ENCODE data around the gene PRPF19. TPM values are rescaled to one million over a fixed set of nuclear protein-coding genes. Genes with fewer than 3 reads are reported as not detected.
A peak's percentile ranks its signal among the peaks of the same experiment; 100 is the strongest.

Gene PRPF19
- total and polyA plus RNA-seq, 2 of the 13 experiments (the other 11 are each of a cell fraction or from before 2014, with no cell fraction given): 27.4 to 91.1 TPM

GRCh38 chr11:60890696-60891095, 15.7 kb downstream of the PRPF19 start:
- Histone ChIP-seq H3K4me1 (ENCODE audit: insufficient read depth, low read length) (no peaks in the 10 kb centered on the region), H3K36me3 (replicated peaks in 1 of 2; ENCODE audit: control insufficient read depth in 1 of 2, insufficient read depth in 2 of 2, low read length in 2 of 2) (peaks cover 8 to 32% of the 10 kb centered on the region in 2 experiments; a peak in 4 of 5 replicates), H3K27ac (ENCODE audit: extremely low read length, insufficient read depth, low read length) (no peak overlapping the region), H3K4me2 (ENCODE audit: low read depth, low read length) (no peak overlapping the region), H2AFZ (ENCODE audit: low read length) (no peak overlapping the region), H3K9me3 (ENCODE audit: low read length) (no peaks in the 10 kb centered on the region), H3K27me3 (ENCODE audit: control insufficient read depth in 1 of 2, insufficient read depth in 2 of 2, low read length in 2 of 2) (no peaks in the 10 kb centered on the region), H3K4me3 (replicated peaks in 1 of 3; ENCODE audit: insufficient read depth in 1 of 3, low read depth in 2 of 3, low read length in 3 of 3) (no peak overlapping the region), H3K79me2 (ENCODE audit: insufficient read depth, low read length) (no peaks in the 10 kb centered on the region), H4K20me1 (ENCODE audit: insufficient read depth, low read length) (no peaks in the 10 kb centered on the region), H3K9ac (ENCODE audit: insufficient read depth, low read depth, low read length) (no peak overlapping the region)
- FAIRE-seq (no peak), ATAC-seq (no peak), DNase-seq (ENCODE audit: low spot score) (no peak)
- ChIA-PET POLR2A (interaction anchor here (1.6 kb wide), 1 partner anchor 23 kb away, joined by 5 read pairs; the partner anchor contains the start of gene TMEM109), CTCF (ENCODE audit: low intra/inter-chr PET ratio, low total read pairs) (no interaction called here)
- in situ Hi-C loops (cut with HindIII; ENCODE audit: extremely low pct_ligation_motif_present, low pct_unique_long_range_greater_than_20kb) (loop anchor here (5.0 kb wide), 1 partner anchor 58 kb away; no protein-coding TSS in a partner anchor), intact Hi-C loops (cut with micrococcal nuclease; ENCODE audit: unreplicated experiment) (no loop called here)
- BruUV-seq (replicated peaks): no TSS peak
- WGBS (ENCODE audit: low lambda C conversion rate): 96% methylated on average over 5 of the region's 5 CpGs
- TF ChIP-seq JUN (CRISPR knock-in tag; IDR thresholded peaks at IDR 0.05): no peak
- TF ChIP-seq HNRNPK (IDR thresholded peaks at IDR 0.05; ENCODE audit: low read depth, low read length, poor library complexity, severe bottlenecking): peak; percentile 29

- 91% methylated on average over 6 of the region's 6 CpGs for WGBS (ENCODE audit: low lambda C conversion rate)
These were observed 16.5 kb downstream of the PRPF19 start for GRCh38 chr11:60889869-60890311.

More at GRCh38 chr11:60889869-60890311, 16.5 kb downstream of the PRPF19 start:
- ChIA-PET CTCF (ENCODE audit: low intra/inter-chr PET ratio, low total read pairs) (interaction anchor here (4.3 kb wide), 1 partner anchor 58 kb away, joined by 81 read pairs; no protein-coding TSS in a partner anchor), POLR2A (interaction anchor here (1.0 to 1.6 kb wide), 2 partner anchors 24 to 59 kb away, joined by 3 to 5 read pairs; partner anchors contain the start of gene TMEM109)
- Histone ChIP-seq H3K9ac (ENCODE audit: insufficient read depth, low read depth, low read length) (no peak overlapping the region), H3K27ac (ENCODE audit: extremely low read length, insufficient read depth, low read length) (no peak overlapping the region), H3K36me3 (replicated peaks in 1 of 2; ENCODE audit: control insufficient read depth in 1 of 2, insufficient read depth in 2 of 2, low read length in 2 of 2) (peaks cover 4 to 24% of the 10 kb centered on the region in 2 experiments; a peak in 4 of 5 replicates), H3K9me3 (ENCODE audit: low read length) (no peaks in the 10 kb centered on the region), H3K27me3 (ENCODE audit: control insufficient read depth in 1 of 2, insufficient read depth in 2 of 2, low read length in 2 of 2) (no peaks in the 10 kb centered on the region), H2AFZ (ENCODE audit: low read length) (no peak overlapping the region), H4K20me1 (ENCODE audit: insufficient read depth, low read length) (no peaks in the 10 kb centered on the region), H3K4me2 (ENCODE audit: low read depth, low read length) (no peak overlapping the region), H3K4me3 (replicated peaks in 1 of 3; ENCODE audit: insufficient read depth in 1 of 3, low read depth in 2 of 3, low read length in 3 of 3) (no peak overlapping the region), H3K79me2 (ENCODE audit: insufficient read depth, low read length) (no peaks in the 10 kb centered on the region), H3K4me1 (ENCODE audit: insufficient read depth, low read length) (no peaks in the 10 kb centered on the region)
- in situ Hi-C loops (cut with HindIII; ENCODE audit: extremely low pct_ligation_motif_present, low pct_unique_long_range_greater_than_20kb) (loop anchor here (5.0 kb wide), 1 partner anchor 58 kb away; no protein-coding TSS in a partner anchor), intact Hi-C loops (cut with micrococcal nuclease; ENCODE audit: unreplicated experiment) (loop anchor here (5.0 kb wide), 1 partner anchor 113 kb away; no protein-coding TSS in a partner anchor)
- ATAC-seq (no peak), DNase-seq (ENCODE audit: low spot score) (no peak), FAIRE-seq (no peak)
- no TSS peak for BruUV-seq (replicated peaks)
- 0 out of 4 replicates have a peak, but pooled peaks of 1 of the 2 experiments have one; percentile 12 for TF ChIP-seq POLR2A (IDR thresholded peaks at IDR 0.05; ENCODE audit: insufficient read depth in 1 of 2, low read depth in 2 of 2, low read length in 2 of 2)
- no peak for TF ChIP-seq CEBPZ (IDR thresholded peaks at IDR 0.05; ENCODE audit: low read length)
- TF ChIP-seq ZNF619 (CRISPR knock-in tag; IDR thresholded peaks at IDR 0.05): no peak
- TF ChIP-seq MAZ (IDR thresholded peaks at IDR 0.05; ENCODE audit: borderline replicate concordance, low read depth, low read length): no peak
- no peak for TF ChIP-seq MAZ (CRISPR knock-in tag; IDR thresholded peaks at IDR 0.05; ENCODE audit: low read depth)
- TF ChIP-seq TFAP4 (IDR thresholded peaks at IDR 0.05; ENCODE audit: borderline replicate concordance, low read depth): no peak
- no peak for TF ChIP-seq RFX1 (IDR thresholded peaks at IDR 0.05)
- peak; percentile 65 for TF ChIP-seq RBM22 (optimal IDR thresholded peaks at IDR 0.05; ENCODE audit: low read length)
- TF ChIP-seq ZNF547 (CRISPR knock-in tag; IDR thresholded peaks at IDR 0.05): no peak
- no peak for TF ChIP-seq ZNF672 (CRISPR knock-in tag; IDR thresholded peaks at IDR 0.05)
- no peak for TF ChIP-seq MYC (CRISPR knock-in tag; IDR thresholded peaks at IDR 0.05; ENCODE audit: borderline replicate concordance)
- TF ChIP-seq ZNF225 (CRISPR knock-in tag; IDR thresholded peaks at IDR 0.05): no peak
- no peak for TF ChIP-seq ZMAT5 (CRISPR knock-in tag; IDR thresholded peaks at IDR 0.05; ENCODE audit: borderline replicate concordance, low read depth)

All from HepG2 (cell line).